Activated T-cell treated with anti-CD3 and anti-CD28 coated beads, Interleukin-2, amount 50 U/mL, for 1 hour (primary cell): ENCODE measurements around the gene GCAT.
A peak's percentile ranks its signal among the peaks of the same experiment; 100 is the strongest.
"Not testable (repeated sequence)": the region's sequence is repeated elsewhere in the genome, so short reads cannot be mapped to it uniquely, and the experiment has no call there.

Experiments used
- DNase-seq: peaks from one replicate; pipeline ENCODE4 v3.0.0-alpha.2; 2020

Gene GCAT

GRCh38 chr22:37782340-37783168, 25.2 kb upstream of the GCAT start:
- no peak for DNase-seq

GRCh38 chr22:37784829-37785495, 22.8 kb upstream of the GCAT start:
- no peak for DNase-seq

DNA sequence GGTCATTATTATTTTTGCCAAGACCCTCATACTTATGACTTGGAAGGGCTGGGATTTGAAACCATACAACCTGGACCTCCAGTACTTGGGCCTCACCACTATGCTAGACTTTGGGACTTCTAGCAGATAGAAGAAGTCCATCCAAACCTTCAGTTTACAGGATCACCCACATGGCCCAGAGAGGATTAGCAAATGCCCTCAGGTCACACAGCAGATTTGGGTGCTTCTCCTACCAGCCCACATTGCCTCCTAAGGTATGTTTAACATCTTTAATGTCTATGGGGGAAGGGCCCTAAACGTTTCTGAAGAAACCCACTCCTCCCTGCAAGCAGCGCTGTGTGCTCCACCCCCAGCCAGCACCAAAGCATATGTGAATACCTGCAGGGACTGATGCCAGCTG, 17.5 kb upstream of the GCAT start:
- DNase-seq = no peak

- DNase-seq = no peak
These were observed 15.2 kb upstream of the GCAT start for GRCh38 chr22:37792494-37792893.

DNA sequence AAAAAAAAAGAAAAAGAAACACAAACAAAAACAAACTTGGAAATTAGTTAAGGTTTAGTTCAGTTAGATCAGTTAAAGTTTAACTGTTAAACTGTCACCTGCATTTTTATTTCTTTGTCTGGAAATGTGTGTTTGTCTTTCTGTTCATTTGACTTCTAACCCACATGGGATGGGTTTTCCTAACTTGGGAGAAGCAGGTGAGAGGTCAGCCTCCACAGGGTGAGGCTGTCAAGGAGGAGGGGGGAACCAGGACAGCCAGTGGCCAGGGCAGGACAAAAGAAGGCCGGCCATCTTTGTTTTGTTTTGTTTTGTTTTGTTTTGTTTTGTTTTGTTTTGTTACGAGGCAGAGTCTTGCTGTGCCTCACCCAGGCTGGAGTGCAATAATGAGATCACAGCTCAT, 13.4 kb upstream of the GCAT start:
- no peak for DNase-seq

DNA sequence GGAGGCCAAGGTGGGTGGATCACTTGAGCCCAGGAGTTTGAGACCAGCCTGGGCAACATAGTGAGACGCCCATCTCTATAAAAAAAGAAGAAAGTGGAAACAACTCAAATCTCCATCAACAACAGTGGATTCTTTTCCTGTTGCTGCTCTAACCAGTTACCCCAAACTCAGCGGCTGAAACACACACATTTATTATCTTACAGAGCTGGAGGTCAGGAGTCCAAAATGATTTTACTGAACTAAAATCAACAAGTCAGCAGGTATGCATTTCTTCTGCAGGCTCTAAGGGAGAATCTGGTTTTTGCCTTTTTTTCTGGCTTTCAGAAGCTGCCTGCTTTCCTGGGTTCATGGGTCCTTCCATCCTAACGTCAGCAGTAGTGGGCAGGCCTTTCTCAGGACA, 11.7 kb upstream of the GCAT start:
- DNase-seq = no peak

DNA sequence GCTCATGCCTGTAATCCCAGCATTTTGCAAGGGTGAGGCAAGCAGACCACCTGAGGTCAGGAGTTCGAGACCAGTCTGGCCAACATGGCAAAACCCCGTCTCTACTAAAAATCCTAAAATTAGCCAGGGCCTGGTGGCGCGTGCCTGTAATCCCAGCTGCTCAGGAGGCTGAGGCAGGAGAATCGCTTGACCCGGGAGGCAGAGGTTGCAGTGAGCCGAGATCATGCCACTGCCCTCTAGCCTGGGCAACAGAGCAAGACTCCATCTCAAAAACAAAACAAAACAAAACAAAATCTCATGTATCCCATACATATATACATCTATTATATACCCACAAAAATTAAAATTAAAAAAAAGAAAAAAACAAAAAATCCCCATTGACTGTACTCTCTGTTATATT, 10.5 kb upstream of the GCAT start:
- not testable (repeated sequence) for DNase-seq

- DNase-seq = no peak
These were observed 9.7 kb upstream of the GCAT start for GRCh38 chr22:37797874-37798500.

DNA sequence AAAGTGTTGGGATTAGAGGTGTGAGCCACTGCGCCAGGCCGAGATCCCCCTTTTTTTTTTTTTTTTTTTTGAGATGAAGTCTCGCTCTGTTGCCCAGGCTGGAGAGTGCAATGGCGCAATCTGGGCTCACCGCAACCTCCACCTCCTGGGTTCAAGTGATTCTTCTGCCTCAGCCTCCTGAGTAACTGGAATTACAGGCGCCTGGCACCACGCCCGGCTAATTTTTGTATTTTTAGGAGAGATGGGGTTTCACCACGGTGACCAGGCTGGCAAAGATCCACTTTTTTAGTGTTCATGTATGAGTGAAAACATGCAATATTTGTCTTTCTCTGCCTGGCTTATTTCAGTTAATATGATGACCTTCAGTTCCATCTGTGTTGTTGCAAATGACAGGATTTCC, 7.8 kb upstream of the GCAT start:
- DNase-seq = not testable (repeated sequence)

DNA sequence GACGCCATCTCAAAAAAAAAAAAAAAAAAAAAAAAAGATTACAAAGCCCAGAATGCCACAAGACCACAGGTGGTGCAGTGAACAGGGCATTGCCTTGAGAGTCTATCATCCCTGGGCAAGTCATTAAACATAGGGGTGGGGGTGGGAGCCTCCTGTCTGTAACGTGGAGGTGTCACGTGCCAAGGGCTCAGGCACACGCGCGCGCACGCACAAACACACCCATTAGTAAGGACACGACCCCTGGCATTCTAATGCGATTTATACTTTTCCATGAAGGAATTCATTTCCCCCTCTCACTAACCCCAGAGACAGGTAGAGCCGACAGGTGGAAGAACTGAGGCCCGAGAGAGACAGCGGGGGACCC, 5.8 kb upstream of the GCAT start:
- no peak for DNase-seq

GRCh38 chr22:37802310-37803194, 5.2 kb upstream of the GCAT start:
- no peak for DNase-seq

- no peak for DNase-seq
These were observed 4.5 kb upstream of the GCAT start for GRCh38 chr22:37803195-37803638.

GRCh38 chr22:37803639-37804351, 3.9 kb upstream of the GCAT start:
- no peak for DNase-seq

DNA sequence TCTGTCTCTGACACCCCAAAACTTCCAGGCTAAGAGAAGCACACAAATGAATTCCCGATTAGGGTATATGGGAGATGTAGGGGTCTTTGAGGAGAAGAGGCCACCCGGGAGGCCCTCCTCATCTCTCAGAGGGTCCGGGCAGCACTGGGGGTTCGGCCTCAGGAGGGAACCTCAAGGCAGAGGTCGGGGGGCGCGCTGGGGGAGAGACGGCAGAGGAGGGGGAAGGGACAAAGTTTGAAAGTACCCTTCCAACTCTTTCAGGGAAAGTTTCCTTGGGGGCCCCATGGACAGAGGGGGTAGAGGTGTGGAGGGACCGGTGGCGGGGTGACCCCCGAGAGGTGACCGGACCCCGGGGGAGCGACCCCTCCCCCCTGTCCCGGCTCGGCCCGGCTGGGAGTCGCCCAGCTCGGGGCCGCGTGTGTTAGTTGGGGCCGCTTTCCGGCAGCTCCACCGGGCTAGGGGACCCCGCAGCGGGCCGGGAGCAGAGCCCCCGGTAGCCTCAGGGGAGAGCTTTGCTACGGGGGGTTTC, 3.3 kb upstream of the GCAT start:
- no peak for DNase-seq

DNA sequence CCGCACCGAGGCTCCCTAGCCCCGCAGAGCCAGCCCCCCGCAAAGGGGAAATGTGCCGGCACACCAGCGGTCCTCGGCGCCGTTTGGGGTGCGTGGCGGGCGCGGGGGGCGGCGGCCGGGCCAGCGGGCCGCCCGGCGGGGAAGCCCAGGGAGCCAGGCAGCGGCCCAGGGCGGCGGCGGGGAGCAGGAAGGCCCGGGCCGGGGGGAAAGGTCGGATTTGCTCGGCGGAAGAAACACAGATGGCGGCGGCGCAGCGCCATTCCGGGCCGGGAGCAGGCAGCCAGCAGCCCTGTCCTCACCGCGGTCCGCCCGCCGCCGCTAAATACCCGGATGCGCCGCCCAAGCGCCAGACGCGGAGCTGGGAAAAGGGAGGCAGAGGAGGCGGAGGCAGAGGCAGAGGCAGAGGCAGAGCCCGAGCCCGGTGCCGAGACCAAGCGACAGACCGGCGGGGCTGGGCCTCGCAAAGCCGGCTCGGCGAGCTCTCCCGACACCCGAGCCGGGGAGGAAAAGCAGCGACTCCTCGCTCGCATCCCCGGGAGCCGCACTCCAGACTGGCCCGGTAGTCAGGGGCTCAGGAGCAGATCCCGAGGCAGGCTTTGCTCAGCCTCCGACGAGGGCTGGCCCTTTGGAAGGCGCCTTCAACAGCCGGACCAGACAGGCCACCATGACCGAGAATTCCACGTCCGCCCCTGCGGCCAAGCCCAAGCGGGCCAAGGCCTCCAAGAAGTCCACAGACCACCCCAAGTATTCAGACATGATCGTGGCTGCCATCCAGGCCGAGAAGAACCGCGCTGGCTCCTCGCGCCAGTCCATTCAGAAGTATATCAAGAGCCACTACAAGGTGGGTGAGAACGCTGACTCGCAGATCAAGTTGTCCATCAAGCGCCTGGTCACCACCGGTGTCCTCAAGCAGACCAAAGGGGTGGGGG, 2.6 kb upstream of the GCAT start:
- peak; percentile 71 for DNase-seq

GRCh38 chr22:37805810-37806277, 1.9 kb upstream of the GCAT start:
- DNase-seq = no peak

- DNase-seq = no peak
These were observed 1.1 kb upstream of the GCAT start for GRCh38 chr22:37806409-37807333.

GRCh38 chr22:37808294-37808657, 542 bp downstream of the GCAT start:
- DNase-seq = no peak

DNA sequence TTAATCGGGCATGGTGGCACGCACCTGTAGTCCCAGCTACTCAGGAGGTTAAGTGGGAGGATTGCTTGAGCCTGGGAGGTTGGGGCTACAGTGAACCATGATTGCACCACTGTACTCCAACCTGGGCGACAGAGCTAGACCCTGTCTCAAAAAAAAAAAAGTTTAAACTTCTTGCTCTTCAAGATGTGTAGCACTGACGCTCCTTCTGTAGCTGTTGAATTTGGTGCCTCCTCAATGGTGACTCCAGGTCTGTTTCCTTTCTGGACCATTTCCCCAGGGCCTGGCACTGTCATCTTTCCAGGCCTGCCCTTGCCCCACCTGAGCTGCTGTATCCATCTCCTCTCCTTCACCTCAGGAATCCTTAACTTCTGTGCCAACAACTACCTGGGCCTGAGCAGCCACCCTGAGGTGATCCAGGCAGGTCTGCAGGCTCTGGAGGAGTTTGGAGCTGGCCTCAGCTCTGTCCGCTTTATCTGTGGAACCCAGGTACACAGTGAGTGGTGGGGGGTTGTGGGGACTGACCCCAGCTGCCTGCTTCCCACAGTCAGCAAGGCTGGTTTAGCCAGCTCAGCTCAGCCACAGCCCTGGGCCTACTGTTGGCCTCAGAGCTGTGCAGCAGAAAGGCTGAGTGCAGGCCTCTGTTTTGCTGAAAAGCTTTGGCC, 2.1 kb downstream of the GCAT start:
- DNase-seq = no peak
